Keratinocyte (primary cell): ENCODE measurements around the gene SEPTIN6.
"Not testable (repeated sequence)": the region's sequence is repeated elsewhere in the genome, so short reads cannot be mapped to it uniquely, and the experiment has no call there.

Experiments used
- CTCF ChIP-seq, 3 experiments: IDR thresholded peaks in 1 of 3; conservative IDR thresholded peaks in 1 of 3; optimal IDR thresholded peaks in 1 of 3; 2 replicates in 2 of 3; 3 replicates in 1 of 3; pipeline versions ENCODE3 to v1.5.1; 2011; ENCODE audit warnings: low read length in 3 of 3, mild to moderate bottlenecking in 3 of 3, moderate library complexity in 2 of 3, control low read depth in 1 of 3, inconsistent platforms in 1 of 3; ENCODE audit not compliant: insufficient read depth in 2 of 3; ENCODE audit errors: extremely low read depth in 1 of 3
- EZH2 ChIP-seq: IDR thresholded peaks from one replicate; pipeline ENCODE4 v1.6.1; 2012; ENCODE audit warnings: inconsistent platforms, mild to moderate bottlenecking, low read length, moderate library complexity

GRCh38 chrX:119684312-119684711, 8.7 kb downstream of the SEPTIN6 start:
- TF ChIP-seq CTCF (optimal IDR thresholded peaks at IDR 0.05 in 1 of 3, IDR thresholded peaks at IDR 0.05 in 1 of 3, conservative IDR thresholded peaks at IDR 0.05 in 1 of 3; ENCODE audit: extremely low read depth in 1 of 3, insufficient read depth in 2 of 3, low read length in 3 of 3); EZH2: not testable (repeated sequence)
